Prostate gland (tissue), 2 donors: ENCODE results near the gene NQO1.

ENCODE experiments used
- POLR2A ChIP-seq: fragments of 450-650 bp; IDR thresholded peaks from one replicate; pipeline ENCODE4 v1.6.1; 2016; ENCODE audit warnings: antibody characterized with exemption, mild to moderate bottlenecking
- POLR2AphosphoS5 ChIP-seq: sonication (generic); formaldehyde crosslinking; IDR thresholded peaks from one replicate; pipeline ENCODE4 v1.6.1; 2017; ENCODE audit warnings: antibody characterized with exemption
- TF ChIP-seq, protein P1 (sequence below), 4 experiments: fragments of 200-600 bp in 2 of 4; fragments of 450-650 bp in 2 of 4; sonication (generic) in 2 of 4; IDR thresholded peaks; 1 replicate in 3 of 4; 2 replicates in 1 of 4; pipeline ENCODE4 v1.5.1; 2016 to 2019; ENCODE audit warnings: antibody characterized with exemption in 4 of 4, mild to moderate bottlenecking in 2 of 4, moderate library complexity in 2 of 4

- TF ChIP-seq, protein P1, sequence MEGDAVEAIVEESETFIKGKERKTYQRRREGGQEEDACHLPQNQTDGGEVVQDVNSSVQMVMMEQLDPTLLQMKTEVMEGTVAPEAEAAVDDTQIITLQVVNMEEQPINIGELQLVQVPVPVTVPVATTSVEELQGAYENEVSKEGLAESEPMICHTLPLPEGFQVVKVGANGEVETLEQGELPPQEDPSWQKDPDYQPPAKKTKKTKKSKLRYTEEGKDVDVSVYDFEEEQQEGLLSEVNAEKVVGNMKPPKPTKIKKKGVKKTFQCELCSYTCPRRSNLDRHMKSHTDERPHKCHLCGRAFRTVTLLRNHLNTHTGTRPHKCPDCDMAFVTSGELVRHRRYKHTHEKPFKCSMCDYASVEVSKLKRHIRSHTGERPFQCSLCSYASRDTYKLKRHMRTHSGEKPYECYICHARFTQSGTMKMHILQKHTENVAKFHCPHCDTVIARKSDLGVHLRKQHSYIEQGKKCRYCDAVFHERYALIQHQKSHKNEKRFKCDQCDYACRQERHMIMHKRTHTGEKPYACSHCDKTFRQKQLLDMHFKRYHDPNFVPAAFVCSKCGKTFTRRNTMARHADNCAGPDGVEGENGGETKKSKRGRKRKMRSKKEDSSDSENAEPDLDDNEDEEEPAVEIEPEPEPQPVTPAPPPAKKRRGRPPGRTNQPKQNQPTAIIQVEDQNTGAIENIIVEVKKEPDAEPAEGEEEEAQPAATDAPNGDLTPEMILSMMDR (IDR thresholded peaks at IDR 0.05) = no peak
- TF ChIP-seq POLR2A (no peak), POLR2AphosphoS5 (no peak)
Observed at GRCh38 chr16:69703638-69704037, 22.7 kb downstream of the NQO1 start.
